K562 (cell line): ENCODE measurements around the gene SLC7A5. TPM values are rescaled to one million over a fixed set of nuclear protein-coding genes. Genes with fewer than 3 reads are reported as not detected.

ENCODE experiments used
- ESRRA ChIP-seq: fragments of 450-650 bp; IDR thresholded peaks from 2 replicates; pipeline ENCODE4 v1.6.1; 2014; ENCODE audit warnings: low read depth, mild to moderate bottlenecking, moderate library complexity, borderline replicate concordance
- FOS ChIP-seq: IDR thresholded peaks from 3 replicates; pipeline ENCODE4 v1.6.1; 2011; ENCODE audit not compliant: insufficient read length; ENCODE audit errors: extremely low read depth
- GTF2A2 ChIP-seq: IDR thresholded peaks from 2 replicates; pipeline ENCODE4 v1.6.1; 2016; ENCODE audit warnings: mild to moderate bottlenecking, missing genetic modification characterization, missing compliant biosample characterization
- HDAC6 ChIP-seq: IDR thresholded peaks from 2 replicates; pipeline ENCODE4 v1.6.1; 2012; ENCODE audit warnings: low read depth, mild to moderate bottlenecking, control low read depth, inconsistent platforms, low read length, moderate library complexity
- MIER1 ChIP-seq: fragments of 450-650 bp; IDR thresholded peaks from 2 replicates; pipeline ENCODE4 v1.6.1; 2016; ENCODE audit warnings: antibody characterized with exemption, mild to moderate bottlenecking, low read depth
- NCOA1 ChIP-seq: fragments of 450-650 bp; IDR thresholded peaks from 2 replicates; pipeline ENCODE4 v1.6.1; 2016; ENCODE audit warnings: low read depth
- NFXL1 ChIP-seq: fragments of 450-650 bp; formaldehyde crosslinking; IDR thresholded peaks from 2 replicates; pipeline ENCODE4 v1.4.0; 2021; ENCODE audit warnings: mild to moderate bottlenecking
- POU5F1 ChIP-seq: fragments of 150-350 bp; IDR thresholded peaks from 2 replicates; pipeline ENCODE4 v1.6.1; 2014; ENCODE audit warnings: borderline replicate concordance, low read length, low read depth, mild to moderate bottlenecking; ENCODE audit not compliant: partially characterized antibody
- PURB ChIP-seq: sonication (generic); formaldehyde crosslinking; IDR thresholded peaks from 2 replicates; pipeline ENCODE4 v1.9.0; 2021; ENCODE audit warnings: low read depth, mild to moderate bottlenecking, missing genetic modification reagents
- RFX1 ChIP-seq: fragments of 450-650 bp; IDR thresholded peaks from 2 replicates; pipeline ENCODE4 v1.6.1; 2016; ENCODE audit warnings: mild to moderate bottlenecking, moderate library complexity
- ZFP91 ChIP-seq: sonication (generic); formaldehyde crosslinking; IDR thresholded peaks from 2 replicates; pipeline ENCODE4 v1.8.0; 2022; ENCODE audit warnings: mild to moderate bottlenecking, missing genetic modification reagents
- ZNF444 ChIP-seq: fragments of 250-450 bp; sonication (Bioruptor Pico); IDR thresholded peaks from 2 replicates; pipeline ENCODE4 v1.4.0; 2020; ENCODE audit warnings: mild to moderate bottlenecking, moderate library complexity
- polyA plus RNA-seq, 8 experiments: library from polyadenylated mRNA; depleted of rRNA in 4 of 8; stranded (reverse) in 5 of 8; unstranded in 3 of 8; fragments of >200 nt; fragmentation: Nextera tagmentation in 2 of 8; fragmentation: Illumina TruSeq in 1 of 8; extraction: Ambion mirVana in 2 of 8; extraction: Trizol in 1 of 8; gene quantifications; 2 replicates each; pipeline versions ENCODE4 v1.2.1 to v1.2.3, GENCODE V29; 2011 to 2014; ENCODE audit warnings: inconsistent platforms in 1 of 8, missing spikeins in 1 of 8
- total RNA-seq, 7 experiments: library from RNA; depleted of rRNA in 6 of 7; stranded (reverse); fragments of >200 nt in 6 of 7; fragmentation: Illumina TruSeq in 2 of 7; extraction: Trizol in 2 of 7; gene quantifications; 2 replicates each; pipeline versions ENCODE4 v1.2.1 to v1.2.3, GENCODE V29; 2011 to 2021; ENCODE audit warnings: low replicate concordance in 1 of 7
- TF ChIP-seq, protein P1 (sequence below): fragments of 250-450 bp; sonication (Bioruptor Pico); IDR thresholded peaks from 2 replicates; pipeline ENCODE4 v1.8.0; 2021; ENCODE audit warnings: mild to moderate bottlenecking, moderate library complexity
- TF ChIP-seq, protein P2 (sequence below): fragments of 250-450 bp; sonication (Bioruptor Pico); IDR thresholded peaks from 2 replicates; pipeline ENCODE4 v1.5.0; 2020; ENCODE audit warnings: mild to moderate bottlenecking
- TF ChIP-seq, protein P3 (sequence below): fragments of 250-450 bp; sonication (Bioruptor Pico); IDR thresholded peaks from 2 replicates; pipeline ENCODE4 v1.9.0; 2021; ENCODE audit warnings: mild to moderate bottlenecking, inconsistent platforms
- TF ChIP-seq, protein P4 (sequence below): fragments of 250-450 bp; sonication (Bioruptor Pico); IDR thresholded peaks from 2 replicates; pipeline ENCODE4 v1.5.1; 2021; ENCODE audit warnings: mild to moderate bottlenecking

The SLC7A5 gene
- total and polyA plus RNA-seq, 9 of the 15 experiments (the other 6 are each of a cell fraction or from before 2014, with no cell fraction given) = 1.9 to 220 (median 18.6) TPM

DNA sequence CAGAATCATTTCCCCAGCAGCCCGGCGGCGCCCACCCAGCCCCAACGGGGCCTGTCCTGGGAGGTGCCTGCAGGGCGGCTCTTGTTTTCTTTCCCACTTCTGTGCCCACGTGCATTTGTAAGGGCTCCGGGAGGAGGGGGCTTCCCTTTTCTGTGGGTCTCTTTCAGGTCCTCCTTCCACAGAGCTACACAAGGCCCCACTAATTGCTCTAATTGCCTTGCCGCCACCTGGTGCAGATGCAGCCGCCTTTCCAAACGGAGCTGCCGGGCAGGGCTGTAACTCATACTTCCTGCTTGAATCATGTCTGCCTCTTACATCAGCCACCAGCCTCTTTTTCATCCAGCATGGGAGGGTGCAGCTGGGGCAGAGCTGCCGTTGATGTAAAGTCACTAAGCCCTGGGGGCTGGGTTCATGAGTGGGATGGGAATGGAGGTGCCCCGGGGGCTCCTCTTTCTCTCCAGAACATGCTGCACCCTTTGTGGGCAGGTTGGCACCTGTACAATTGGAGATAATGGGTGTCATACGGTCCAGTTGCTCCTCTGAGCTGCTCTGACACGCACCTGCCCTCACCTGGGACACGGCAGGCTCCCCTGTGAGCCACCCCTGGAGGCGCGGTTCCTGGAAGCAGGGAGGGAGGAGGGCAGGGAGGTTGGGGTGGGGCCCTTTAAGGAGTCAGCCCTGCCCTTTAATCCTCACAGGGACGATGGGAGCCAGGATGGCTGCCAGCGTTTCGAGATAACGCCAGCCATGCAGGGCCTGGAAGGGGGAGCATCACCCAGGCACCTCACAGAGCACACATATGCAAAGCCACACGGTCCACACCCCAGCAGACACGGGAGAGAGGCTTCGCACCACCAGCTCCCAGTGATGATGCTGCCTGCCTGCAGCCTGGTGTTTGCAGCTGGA lies 62.4 kb downstream of the SLC7A5 start (continued):
- TF ChIP-seq, protein P1, sequence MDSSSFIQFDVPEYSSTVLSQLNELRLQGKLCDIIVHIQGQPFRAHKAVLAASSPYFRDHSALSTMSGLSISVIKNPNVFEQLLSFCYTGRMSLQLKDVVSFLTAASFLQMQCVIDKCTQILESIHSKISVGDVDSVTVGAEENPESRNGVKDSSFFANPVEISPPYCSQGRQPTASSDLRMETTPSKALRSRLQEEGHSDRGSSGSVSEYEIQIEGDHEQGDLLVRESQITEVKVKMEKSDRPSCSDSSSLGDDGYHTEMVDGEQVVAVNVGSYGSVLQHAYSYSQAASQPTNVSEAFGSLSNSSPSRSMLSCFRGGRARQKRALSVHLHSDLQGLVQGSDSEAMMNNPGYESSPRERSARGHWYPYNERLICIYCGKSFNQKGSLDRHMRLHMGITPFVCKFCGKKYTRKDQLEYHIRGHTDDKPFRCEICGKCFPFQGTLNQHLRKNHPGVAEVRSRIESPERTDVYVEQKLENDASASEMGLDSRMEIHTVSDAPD = no peak
- TF ChIP-seq NCOA1 = no peak; the same call in 1 of the 2 replicates
- peak; percentile 84; the same call in 1 of the 2 replicates for TF ChIP-seq ZFP91 (CRISPR knock-in tag)
- no peak for TF ChIP-seq RFX1
- no peak for TF ChIP-seq POU5F1
- TF ChIP-seq ESRRA = no peak
- no peak for TF ChIP-seq PURB (CRISPR knock-in tag)
- TF ChIP-seq, protein P2, sequence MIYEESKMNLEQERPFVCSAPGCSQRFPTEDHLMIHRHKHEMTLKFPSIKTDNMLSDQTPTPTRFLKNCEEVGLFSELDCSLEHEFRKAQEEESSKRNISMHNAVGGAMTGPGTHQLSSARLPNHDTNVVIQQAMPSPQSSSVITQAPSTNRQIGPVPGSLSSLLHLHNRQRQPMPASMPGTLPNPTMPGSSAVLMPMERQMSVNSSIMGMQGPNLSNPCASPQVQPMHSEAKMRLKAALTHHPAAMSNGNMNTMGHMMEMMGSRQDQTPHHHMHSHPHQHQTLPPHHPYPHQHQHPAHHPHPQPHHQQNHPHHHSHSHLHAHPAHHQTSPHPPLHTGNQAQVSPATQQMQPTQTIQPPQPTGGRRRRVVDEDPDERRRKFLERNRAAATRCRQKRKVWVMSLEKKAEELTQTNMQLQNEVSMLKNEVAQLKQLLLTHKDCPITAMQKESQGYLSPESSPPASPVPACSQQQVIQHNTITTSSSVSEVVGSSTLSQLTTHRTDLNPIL (CRISPR knock-in tag) = no peak; the same call in 1 of the 2 replicates
- no peak for TF ChIP-seq HDAC6
- TF ChIP-seq, protein P3, sequence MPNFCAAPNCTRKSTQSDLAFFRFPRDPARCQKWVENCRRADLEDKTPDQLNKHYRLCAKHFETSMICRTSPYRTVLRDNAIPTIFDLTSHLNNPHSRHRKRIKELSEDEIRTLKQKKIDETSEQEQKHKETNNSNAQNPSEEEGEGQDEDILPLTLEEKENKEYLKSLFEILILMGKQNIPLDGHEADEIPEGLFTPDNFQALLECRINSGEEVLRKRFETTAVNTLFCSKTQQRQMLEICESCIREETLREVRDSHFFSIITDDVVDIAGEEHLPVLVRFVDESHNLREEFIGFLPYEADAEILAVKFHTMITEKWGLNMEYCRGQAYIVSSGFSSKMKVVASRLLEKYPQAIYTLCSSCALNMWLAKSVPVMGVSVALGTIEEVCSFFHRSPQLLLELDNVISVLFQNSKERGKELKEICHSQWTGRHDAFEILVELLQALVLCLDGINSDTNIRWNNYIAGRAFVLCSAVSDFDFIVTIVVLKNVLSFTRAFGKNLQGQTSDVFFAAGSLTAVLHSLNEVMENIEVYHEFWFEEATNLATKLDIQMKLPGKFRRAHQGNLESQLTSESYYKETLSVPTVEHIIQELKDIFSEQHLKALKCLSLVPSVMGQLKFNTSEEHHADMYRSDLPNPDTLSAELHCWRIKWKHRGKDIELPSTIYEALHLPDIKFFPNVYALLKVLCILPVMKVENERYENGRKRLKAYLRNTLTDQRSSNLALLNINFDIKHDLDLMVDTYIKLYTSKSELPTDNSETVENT (CRISPR knock-in tag) = no peak
- TF ChIP-seq MIER1 = no peak
- no peak for TF ChIP-seq ZNF444 (CRISPR knock-in tag)
- TF ChIP-seq GTF2A2 (tag) = no peak
- TF ChIP-seq, protein P4, sequence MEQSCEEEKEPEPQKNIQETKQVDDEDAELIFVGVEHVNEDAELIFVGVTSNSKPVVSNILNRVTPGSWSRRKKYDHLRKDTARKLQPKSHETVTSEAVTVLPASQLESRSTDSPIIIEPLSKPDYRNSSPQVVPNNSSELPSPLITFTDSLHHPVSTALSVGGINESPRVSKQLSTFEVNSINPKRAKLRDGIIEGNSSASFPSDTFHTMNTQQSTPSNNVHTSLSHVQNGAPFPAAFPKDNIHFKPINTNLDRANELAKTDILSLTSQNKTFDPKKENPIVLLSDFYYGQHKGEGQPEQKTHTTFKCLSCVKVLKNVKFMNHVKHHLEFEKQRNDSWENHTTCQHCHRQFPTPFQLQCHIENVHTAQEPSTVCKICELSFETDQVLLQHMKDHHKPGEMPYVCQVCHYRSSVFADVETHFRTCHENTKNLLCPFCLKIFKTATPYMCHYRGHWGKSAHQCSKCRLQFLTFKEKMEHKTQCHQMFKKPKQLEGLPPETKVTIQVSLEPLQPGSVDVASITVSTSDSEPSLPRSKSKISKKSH = no peak
- no peak for TF ChIP-seq NFXL1 (CRISPR knock-in tag)
- no peak for TF ChIP-seq FOS
